Uterus (tissue), 4 donors: ENCODE results near the gene SGCA. TPM values are rescaled to one million over a fixed set of nuclear protein-coding genes. Genes with fewer than 3 reads are reported as not detected.

ENCODE experiments used
- DNase-seq, 2 donors: peaks; one replicate each; pipeline ENCODE4 v3.0.0-alpha.2; 2019 to 2020
- H3K27ac ChIP-seq, 2 donors: fragments of 200-600 bp; sonication (generic); 1 replicate in 1 of 2; 2 replicates in 1 of 2; pipeline ENCODE4 v1.5.1; 2016 to 2018
- H3K27me3 ChIP-seq, 2 donors: fragments of 200-600 bp; sonication (generic); one replicate each; pipeline ENCODE4 v1.5.1; 2018 to 2019; ENCODE audit warnings: control low read depth in 1 of 2
- H3K36me3 ChIP-seq, 2 donors: fragments of 200-600 bp; sonication (generic); one replicate each; pipeline ENCODE4 v1.5.1; 2019; ENCODE audit warnings: control low read depth in 1 of 2
- H3K4me1 ChIP-seq, 2 donors: fragments of 200-600 bp; sonication (generic); one replicate each; pipeline ENCODE4 v1.5.1; 2018 to 2019; ENCODE audit warnings: control low read depth in 1 of 2
- H3K4me3 ChIP-seq, 2 donors: fragments of 200-600 bp; sonication (generic); 1 replicate in 1 of 2; 2 replicates in 1 of 2; pipeline ENCODE4 v1.5.1; 2018 to 2019; ENCODE audit warnings: mild to moderate bottlenecking in 1 of 2
- H3K9me3 ChIP-seq, 2 donors: fragments of 200-600 bp; sonication (generic); one replicate each; pipeline ENCODE4 v1.5.1; 2019; ENCODE audit warnings: control low read depth in 1 of 2
- POLR2A ChIP-seq, 2 donors: fragments of 450-650 bp; IDR thresholded peaks; one replicate each; pipeline ENCODE4 v1.6.1; 2016; ENCODE audit warnings: antibody characterized with exemption in 2 of 2, mild to moderate bottlenecking in 1 of 2, moderate library complexity in 1 of 2
- intact Hi-C: fragments of 100-400 bp; cut with DNase I; formaldehyde crosslinking; loops from one replicate; pipeline ENCODE4 v1.15.1; 2023; ENCODE audit warnings: low total_unique reads
- total RNA-seq, 4 donors: library from RNA; depleted of rRNA in 3 of 4; stranded (reverse); fragments of >200 nt in 3 of 4; gene quantifications; one replicate each; pipeline versions ENCODE4 v1.1.0 to v1.2.4, GENCODE V29; 2014 to 2023
- TF ChIP-seq, protein P1 (sequence below), 4 experiments: fragments of 200-600 bp in 2 of 4; fragments of 450-650 bp in 2 of 4; sonication (generic) in 2 of 4; IDR thresholded peaks; one replicate each; pipeline ENCODE4 v1.5.1; 2016 to 2019; ENCODE audit warnings: antibody characterized with exemption in 4 of 4, mild to moderate bottlenecking in 2 of 4, moderate library complexity in 1 of 4
- donor health status: DM: yes; HTN: yes; CAD: no.

Gene SGCA
- total RNA-seq, 4 donors from 2014 or later: 0.90 to 119 (median 19.6) TPM; not detected in 1

DNA sequence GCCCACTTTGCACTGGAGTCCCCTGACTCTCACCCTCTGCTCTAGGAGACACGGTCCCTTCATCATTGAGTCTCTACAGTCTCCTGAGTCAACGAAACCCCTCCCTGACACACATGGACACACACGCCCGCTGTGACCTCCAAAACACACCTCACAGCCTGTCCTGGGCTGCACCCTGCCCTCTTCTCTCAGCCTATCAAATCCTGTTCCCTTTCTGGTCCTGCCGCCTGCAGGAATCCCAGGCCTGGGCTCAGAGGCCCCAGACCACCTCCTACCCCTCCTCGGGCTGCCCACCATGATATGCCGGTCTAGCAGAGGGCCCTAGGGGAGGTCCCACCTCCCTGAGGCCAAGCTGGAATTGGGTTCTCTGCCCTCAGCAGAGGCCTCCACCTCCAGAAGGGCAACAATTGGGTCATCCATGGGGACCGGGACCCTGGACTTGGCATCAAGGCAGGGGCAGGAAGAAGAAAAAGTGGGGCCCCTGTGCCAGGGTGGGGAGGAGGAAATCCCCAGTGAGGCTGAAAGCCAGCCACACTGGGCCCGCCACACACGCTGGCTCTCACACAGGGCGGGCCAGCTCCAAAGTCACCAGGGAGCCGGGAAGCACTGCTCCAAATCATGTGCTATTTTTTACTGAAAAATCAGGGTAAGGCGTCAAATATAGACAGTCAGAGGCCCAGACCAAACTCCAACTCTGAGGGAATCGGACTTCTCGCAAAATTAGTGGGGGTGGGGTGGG is 18.7 kb upstream of the SGCA start:
- intact Hi-C loops: no loop called here
- H3K27ac ChIP-seq: peak overlapping the region; percentile 93 to 94
- no peak for DNase-seq
- H3K9me3 ChIP-seq: no peaks in the 10 kb centered on the region
- no peaks in the 10 kb centered on the region for H3K27me3 ChIP-seq
- peak overlapping the region; percentile 48 to 91 for H3K4me3 ChIP-seq
- TF ChIP-seq, protein P1, sequence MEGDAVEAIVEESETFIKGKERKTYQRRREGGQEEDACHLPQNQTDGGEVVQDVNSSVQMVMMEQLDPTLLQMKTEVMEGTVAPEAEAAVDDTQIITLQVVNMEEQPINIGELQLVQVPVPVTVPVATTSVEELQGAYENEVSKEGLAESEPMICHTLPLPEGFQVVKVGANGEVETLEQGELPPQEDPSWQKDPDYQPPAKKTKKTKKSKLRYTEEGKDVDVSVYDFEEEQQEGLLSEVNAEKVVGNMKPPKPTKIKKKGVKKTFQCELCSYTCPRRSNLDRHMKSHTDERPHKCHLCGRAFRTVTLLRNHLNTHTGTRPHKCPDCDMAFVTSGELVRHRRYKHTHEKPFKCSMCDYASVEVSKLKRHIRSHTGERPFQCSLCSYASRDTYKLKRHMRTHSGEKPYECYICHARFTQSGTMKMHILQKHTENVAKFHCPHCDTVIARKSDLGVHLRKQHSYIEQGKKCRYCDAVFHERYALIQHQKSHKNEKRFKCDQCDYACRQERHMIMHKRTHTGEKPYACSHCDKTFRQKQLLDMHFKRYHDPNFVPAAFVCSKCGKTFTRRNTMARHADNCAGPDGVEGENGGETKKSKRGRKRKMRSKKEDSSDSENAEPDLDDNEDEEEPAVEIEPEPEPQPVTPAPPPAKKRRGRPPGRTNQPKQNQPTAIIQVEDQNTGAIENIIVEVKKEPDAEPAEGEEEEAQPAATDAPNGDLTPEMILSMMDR (IDR thresholded peaks at IDR 0.05): no peak
- no peak for TF ChIP-seq POLR2A (IDR thresholded peaks at IDR 0.05)
- peaks cover 0 to 23% of the 10 kb centered on the region in 2 donors for H3K4me1 ChIP-seq
- no peaks in the 10 kb centered on the region for H3K36me3 ChIP-seq

DNA sequence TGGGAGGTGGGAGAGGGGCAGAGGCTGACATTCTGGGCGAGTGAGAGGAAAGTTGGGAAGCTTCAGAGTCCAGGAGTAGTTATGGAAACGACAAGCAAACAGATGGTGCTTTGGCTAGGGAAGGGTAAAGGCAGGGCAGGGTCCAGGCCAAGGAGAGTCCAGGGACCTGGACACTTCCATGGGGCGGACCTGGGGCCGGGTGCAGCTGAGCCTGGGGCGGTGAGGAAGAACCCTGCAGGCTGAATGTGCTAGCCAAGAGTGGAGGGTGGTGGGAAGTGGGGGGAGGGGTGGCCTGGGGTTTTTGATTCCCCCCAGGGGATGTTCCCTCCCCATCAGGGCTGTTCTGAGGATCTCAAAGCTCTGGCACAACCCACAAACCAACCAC is 18.0 kb upstream of the SGCA start:
- Histone ChIP-seq H3K27ac (peak overlapping the region; percentile 93 to 94), H3K27me3 (no peaks in the 10 kb centered on the region), H3K9me3 (no peaks in the 10 kb centered on the region), H3K4me1 (peaks cover 0 to 23% of the 10 kb centered on the region in 2 donors), H3K36me3 (no peaks in the 10 kb centered on the region), H3K4me3 (peak overlapping the region; percentile 48 to 91)
- intact Hi-C loops: no loop called here
- TF ChIP-seq POLR2A (IDR thresholded peaks at IDR 0.05): no peak
- TF ChIP-seq, protein P1 (IDR thresholded peaks at IDR 0.05): no peak
- no peak for DNase-seq

DNA sequence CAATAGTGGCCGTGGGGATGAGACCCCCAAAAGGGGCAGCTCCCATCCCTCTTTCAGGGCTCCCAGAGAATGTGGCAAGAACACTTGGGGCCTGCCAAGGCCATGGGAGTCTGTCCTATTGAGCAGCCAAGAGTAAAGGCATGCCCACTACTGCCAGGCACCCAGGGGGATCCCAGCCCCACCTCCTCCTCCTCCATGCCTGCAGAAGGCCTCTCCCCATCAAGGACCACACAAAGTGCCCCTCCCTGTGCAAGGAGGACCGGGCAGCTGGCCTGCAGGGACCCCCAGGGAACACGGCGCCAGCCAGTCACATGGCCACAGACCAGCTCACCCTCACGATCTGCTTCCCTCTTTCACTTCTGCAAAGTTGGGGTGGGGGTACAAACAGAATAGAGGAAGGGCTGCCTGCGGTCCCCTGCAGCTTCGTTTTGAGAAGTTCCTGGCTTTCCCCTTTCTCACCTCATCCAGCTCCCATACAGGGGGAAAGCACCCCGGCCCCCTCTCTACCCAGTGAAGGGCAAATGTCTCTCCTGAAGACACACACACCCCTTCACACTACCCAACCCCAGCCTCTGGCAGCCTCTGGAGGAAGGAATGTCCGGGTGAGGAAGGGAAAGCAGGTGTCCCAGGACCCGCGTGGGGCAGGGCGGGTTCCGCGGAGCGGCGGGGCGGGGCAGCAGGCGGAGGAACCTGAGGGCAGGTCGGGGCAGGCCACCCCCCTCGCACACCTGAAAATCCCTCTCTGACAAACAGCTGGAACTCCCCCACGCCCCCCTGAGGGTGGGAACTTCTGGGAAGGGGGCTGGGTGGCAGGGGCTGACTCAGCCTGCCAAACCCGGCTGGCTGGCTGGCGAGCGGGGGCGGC is 17.3 kb upstream of the SGCA start:
- H3K4me1 ChIP-seq: peaks cover 0 to 23% of the 10 kb centered on the region in 2 donors
- no peaks in the 10 kb centered on the region for H3K9me3 ChIP-seq
- DNase-seq: peak; percentile 50 to 65
- peak overlapping the region; percentile 48 to 91 for H3K4me3 ChIP-seq
- intact Hi-C loops: no loop called here
- H3K27me3 ChIP-seq: no peaks in the 10 kb centered on the region
- peak overlapping the region; percentile 93 to 94 for H3K27ac ChIP-seq
- H3K36me3 ChIP-seq: no peaks in the 10 kb centered on the region
- TF ChIP-seq, protein P1 (IDR thresholded peaks at IDR 0.05): peak in 2 of 4 experiments; percentile 10 to 32
- no peak for TF ChIP-seq POLR2A (IDR thresholded peaks at IDR 0.05)

DNA sequence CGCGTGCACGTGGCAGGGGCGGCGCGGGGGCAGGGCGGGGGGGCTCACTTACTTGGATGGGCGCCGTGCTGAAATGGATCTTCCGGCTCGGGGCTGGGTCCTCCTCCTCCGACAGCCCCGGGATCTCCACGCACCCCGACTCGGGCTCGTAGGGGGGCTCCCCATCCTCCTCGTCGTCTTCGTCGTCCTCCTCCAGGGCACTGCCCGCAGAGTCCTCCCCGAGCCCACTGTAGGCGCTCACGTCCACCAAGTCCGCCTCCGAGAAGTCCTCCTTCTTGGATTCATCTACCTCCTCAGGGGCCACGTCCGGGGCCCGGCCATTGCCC is 16.8 kb upstream of the SGCA start:
- no peaks in the 10 kb centered on the region for H3K9me3 ChIP-seq
- H3K4me1 ChIP-seq: peaks cover 0 to 23% of the 10 kb centered on the region in 2 donors
- no peak for TF ChIP-seq POLR2A (IDR thresholded peaks at IDR 0.05)
- TF ChIP-seq, protein P1 (IDR thresholded peaks at IDR 0.05): no peak
- H3K36me3 ChIP-seq: no peaks in the 10 kb centered on the region
- H3K4me3 ChIP-seq: peak overlapping the region; percentile 48 to 91
- peak overlapping the region; percentile 93 to 94 for H3K27ac ChIP-seq
- no peaks in the 10 kb centered on the region for H3K27me3 ChIP-seq
- intact Hi-C loops: no loop called here
- no peak for DNase-seq
